Measurements from ENCODE around the gene ATP2B2. TPM values are rescaled to one million over a fixed set of nuclear protein-coding genes. Genes with fewer than 3 reads are reported as not detected.
"Not testable (repeated sequence)": the region's sequence is repeated elsewhere in the genome, so short reads cannot be mapped to it uniquely, and the experiment has no call there.

The ATP2B2 gene
- total RNA-seq, 4 donors from 2014 or later: not detected

DNA sequence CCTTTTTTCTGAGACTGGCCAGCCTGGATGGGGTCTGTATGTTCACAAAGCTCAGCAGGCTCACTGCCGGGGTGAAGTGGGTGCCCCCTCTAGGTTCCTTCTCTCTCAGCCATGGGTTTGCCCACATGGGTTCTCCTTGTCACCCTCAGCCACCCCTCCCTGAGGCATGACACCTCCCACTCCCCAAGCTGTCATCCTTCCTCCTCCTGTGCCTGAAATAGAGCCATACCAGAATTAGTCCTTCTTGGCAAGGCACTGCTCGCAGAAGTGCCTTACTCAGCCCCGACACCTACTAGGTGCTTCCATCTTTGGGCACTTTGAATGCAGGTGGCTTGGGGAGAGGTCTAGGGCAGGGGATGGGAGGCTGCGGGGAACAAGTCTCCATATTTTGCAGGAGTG lies 121.5 kb downstream of the ATP2B2 start:
- TF ChIP-seq POLR2AphosphoS5 (IDR thresholded peaks at IDR 0.05) (no peak), EP300 (IDR thresholded peaks at IDR 0.05; ENCODE audit: low read depth) (no peak)
- TF ChIP-seq, protein P1, sequence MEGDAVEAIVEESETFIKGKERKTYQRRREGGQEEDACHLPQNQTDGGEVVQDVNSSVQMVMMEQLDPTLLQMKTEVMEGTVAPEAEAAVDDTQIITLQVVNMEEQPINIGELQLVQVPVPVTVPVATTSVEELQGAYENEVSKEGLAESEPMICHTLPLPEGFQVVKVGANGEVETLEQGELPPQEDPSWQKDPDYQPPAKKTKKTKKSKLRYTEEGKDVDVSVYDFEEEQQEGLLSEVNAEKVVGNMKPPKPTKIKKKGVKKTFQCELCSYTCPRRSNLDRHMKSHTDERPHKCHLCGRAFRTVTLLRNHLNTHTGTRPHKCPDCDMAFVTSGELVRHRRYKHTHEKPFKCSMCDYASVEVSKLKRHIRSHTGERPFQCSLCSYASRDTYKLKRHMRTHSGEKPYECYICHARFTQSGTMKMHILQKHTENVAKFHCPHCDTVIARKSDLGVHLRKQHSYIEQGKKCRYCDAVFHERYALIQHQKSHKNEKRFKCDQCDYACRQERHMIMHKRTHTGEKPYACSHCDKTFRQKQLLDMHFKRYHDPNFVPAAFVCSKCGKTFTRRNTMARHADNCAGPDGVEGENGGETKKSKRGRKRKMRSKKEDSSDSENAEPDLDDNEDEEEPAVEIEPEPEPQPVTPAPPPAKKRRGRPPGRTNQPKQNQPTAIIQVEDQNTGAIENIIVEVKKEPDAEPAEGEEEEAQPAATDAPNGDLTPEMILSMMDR (IDR thresholded peaks at IDR 0.05): no peak
- no peaks in the 10 kb centered on the region for H3K4me1 ChIP-seq
- WGBS, 2 donors (ENCODE audit: low coverage in 1 of 2): 74 to 90% methylated on average over 4 of the region's 4 CpGs
- DNase-seq: no peak
- in situ Hi-C loops (cut with MboI; ENCODE audit: low pct_ligation_motif_present in 1 of 4, low pct_unique_long_range_greater_than_20kb in 1 of 4, low sequenced_read_pairs in 3 of 4) (no loop called here), intact Hi-C loops (cut with DNase I; ENCODE audit: low total_unique reads) (no loop called here)
- H3K4me3 ChIP-seq: no peak overlapping the region
- no peaks in the 10 kb centered on the region for H3K27me3 ChIP-seq
- H3K27ac ChIP-seq: no peak overlapping the region
- no peaks in the 10 kb centered on the region for H3K36me3 ChIP-seq
- H3K9me3 ChIP-seq: no peaks in the 10 kb centered on the region

DNA sequence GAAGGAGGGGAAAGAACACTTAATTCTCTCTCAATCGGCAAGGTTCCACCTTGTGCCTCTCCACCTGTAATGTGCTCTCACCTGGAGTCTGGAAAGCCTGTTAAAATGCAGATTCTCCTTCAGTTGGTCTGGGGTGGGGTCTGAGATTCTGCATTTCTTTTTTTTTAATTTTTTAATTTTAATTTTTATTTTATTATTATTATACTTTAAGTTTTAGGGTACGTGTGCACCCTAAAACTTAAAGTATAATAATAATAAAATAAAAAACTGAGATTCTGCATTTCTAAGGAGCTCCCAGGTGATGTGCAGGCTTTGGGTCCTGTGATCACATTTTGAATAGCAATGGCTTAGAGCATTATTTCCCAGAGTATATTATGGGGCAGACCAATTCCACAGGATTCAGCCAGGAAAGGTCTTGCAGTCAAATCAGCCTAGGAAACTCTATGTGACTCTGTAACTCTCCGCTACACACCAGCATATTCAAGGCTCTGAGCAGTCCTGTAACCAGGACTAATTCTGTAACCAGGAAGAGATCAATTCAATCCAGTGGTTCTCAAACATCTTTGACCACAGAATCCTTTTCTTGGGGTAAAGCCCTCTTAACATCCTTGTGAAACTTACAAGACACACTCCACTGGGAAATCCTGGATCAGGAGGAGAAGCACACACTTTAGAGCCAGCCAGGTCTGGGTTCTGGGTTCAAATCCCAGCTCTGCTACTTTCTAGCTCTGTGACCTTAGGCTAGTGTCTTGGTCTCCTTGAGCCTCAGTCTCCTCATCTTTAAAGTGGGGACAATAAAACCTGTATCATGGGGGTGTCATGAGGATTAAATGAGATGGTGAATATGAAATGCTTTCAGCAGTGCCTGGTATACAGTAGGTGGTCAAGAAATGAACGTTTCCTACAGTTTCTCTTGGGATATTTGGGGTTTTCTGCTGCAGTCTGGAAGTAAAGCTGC lies 122.2 kb downstream of the ATP2B2 start:
- in situ Hi-C loops (cut with MboI; ENCODE audit: low pct_ligation_motif_present in 1 of 4, low pct_unique_long_range_greater_than_20kb in 1 of 4, low sequenced_read_pairs in 3 of 4): no loop called here
- DNase-seq: no peak
- no peaks in the 10 kb centered on the region for H3K9me3 ChIP-seq
- no peak for TF ChIP-seq POLR2A (IDR thresholded peaks at IDR 0.05)
- TF ChIP-seq EP300 (IDR thresholded peaks at IDR 0.05; ENCODE audit: low read depth): no peak
- TF ChIP-seq, protein P1 (IDR thresholded peaks at IDR 0.05): no peak
- TF ChIP-seq POLR2AphosphoS5 (IDR thresholded peaks at IDR 0.05): no peak
- no peaks in the 10 kb centered on the region for H3K36me3 ChIP-seq
- WGBS, 2 donors (ENCODE audit: low coverage in 1 of 2): 41 to 67% methylated on average over 3 to 4 of the region's 4 CpGs
- H3K27ac ChIP-seq: no peak overlapping the region
- intact Hi-C loops (cut with DNase I; ENCODE audit: low total_unique reads): no loop called here
- no peaks in the 10 kb centered on the region for H3K4me1 ChIP-seq
- H3K4me3 ChIP-seq: no peak overlapping the region
- no peaks in the 10 kb centered on the region for H3K27me3 ChIP-seq

DNA sequence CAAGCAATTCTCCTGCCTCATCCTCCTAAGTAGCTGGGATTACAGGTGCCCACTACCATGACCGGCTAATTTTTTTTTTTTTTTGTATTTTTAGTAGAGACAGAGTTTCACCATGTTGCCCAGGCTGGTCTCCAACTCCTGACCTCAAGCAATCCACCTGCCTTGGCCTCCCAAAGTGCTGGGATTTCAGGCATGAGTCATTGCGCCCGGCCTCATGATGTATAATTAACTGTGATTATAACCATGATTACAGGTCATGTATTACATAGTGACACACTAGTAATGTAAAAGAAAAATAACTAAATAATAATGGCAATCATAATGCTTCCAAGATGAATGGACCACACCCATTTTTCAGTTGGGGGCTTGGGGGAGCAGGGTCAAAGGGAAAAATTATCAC lies 122.9 kb downstream of the ATP2B2 start:
- 53 to 73% methylated on average over 3 of the region's 3 CpGs for whole genome bisulfite sequencing, 2 donors (ENCODE audit: low coverage in 1 of 2)
- in situ Hi-C loops (cut with MboI; ENCODE audit: low pct_ligation_motif_present in 1 of 4, low pct_unique_long_range_greater_than_20kb in 1 of 4, low sequenced_read_pairs in 3 of 4); H3K4me1 ChIP-seq; H3K27me3 ChIP-seq; DNase-seq; H3K9me3 ChIP-seq; intact Hi-C loops (cut with DNase I; ENCODE audit: low total_unique reads); H3K27ac ChIP-seq; H3K36me3 ChIP-seq; H3K4me3 ChIP-seq: not testable (repeated sequence)

DNA sequence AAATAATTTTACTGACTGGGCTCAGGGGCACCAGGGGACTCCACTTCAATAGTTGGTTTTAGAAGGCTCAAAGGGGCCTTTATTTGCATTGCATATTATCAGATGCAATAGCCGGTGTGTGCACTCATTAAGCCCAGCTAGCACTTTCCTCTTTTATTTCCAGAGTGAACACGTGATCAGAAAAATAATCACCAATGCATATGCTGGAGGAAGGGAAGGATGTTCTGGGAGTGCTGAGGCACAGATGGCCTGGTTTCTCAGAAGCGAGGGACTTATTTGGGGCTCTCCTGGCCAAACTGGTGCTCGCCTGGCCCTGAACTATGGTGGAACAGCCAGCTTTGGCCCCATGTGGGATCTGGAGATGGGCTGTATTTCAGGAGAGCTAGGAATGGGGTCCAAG lies 124.0 kb downstream of the ATP2B2 start:
- TF ChIP-seq POLR2AphosphoS5 (IDR thresholded peaks at IDR 0.05) (no peak), EP300 (IDR thresholded peaks at IDR 0.05; ENCODE audit: low read depth) (no peak), POLR2A (IDR thresholded peaks at IDR 0.05) (no peak)
- TF ChIP-seq, protein P1 (IDR thresholded peaks at IDR 0.05): no peak
- 57 to 59% methylated on average over 3 to 4 of the region's 4 CpGs for WGBS, 2 donors (ENCODE audit: low coverage in 1 of 2)
- no peaks in the 10 kb centered on the region for H3K4me1 ChIP-seq
- no peaks in the 10 kb centered on the region for H3K36me3 ChIP-seq
- DNase-seq: no peak
- in situ Hi-C loops (cut with MboI; ENCODE audit: low pct_ligation_motif_present in 1 of 4, low pct_unique_long_range_greater_than_20kb in 1 of 4, low sequenced_read_pairs in 3 of 4): no loop called here
- no peak overlapping the region for H3K4me3 ChIP-seq
- intact Hi-C loops (cut with DNase I; ENCODE audit: low total_unique reads): no loop called here
- H3K27ac ChIP-seq: no peak overlapping the region
- no peaks in the 10 kb centered on the region for H3K27me3 ChIP-seq
- H3K9me3 ChIP-seq: no peaks in the 10 kb centered on the region

Measured in transverse colon (tissue), 4 donors.